Left ventricle myocardium superior (tissue), 1 donor: ENCODE data around the gene CACNA2D1. TPM values are rescaled to one million over a fixed set of nuclear protein-coding genes. Genes with fewer than 3 reads are reported as not detected.
"Not testable (repeated sequence)": the region's sequence is repeated elsewhere in the genome, so short reads cannot be mapped to it uniquely, and the experiment has no call there.

Source experiments
- ATAC-seq: fragments of 200-7000 bp; cut with Tn5 transposase; one replicate; pipeline ENCODE4 v1.9.1; 2020; ENCODE audit warnings: mild to moderate bottlenecking, moderate library complexity
- DNase-seq: peaks from one replicate; pipeline ENCODE4 v3.0.0-alpha.2; 2020
- intact Hi-C: fragments of 100-400 bp; cut with micrococcal nuclease; formaldehyde crosslinking; loops from one replicate; pipeline ENCODE4 v1.11.0; 2022
- total RNA-seq: library from RNA; stranded (reverse); fragmentation: NEBNext Ultra II Directional; extraction: Animal tissue kit (Norgen Biotek cat#: 25700); gene quantifications from one replicate; pipeline ENCODE4 v1.2.1, GENCODE V29; 2021
- donor health status: DM: no; HTN: yes; CAD: no; lungs with severe emphysema.

CACNA2D1 gene
- total RNA-seq, 1 donor from 2014 or later = 48.1 TPM

DNA sequence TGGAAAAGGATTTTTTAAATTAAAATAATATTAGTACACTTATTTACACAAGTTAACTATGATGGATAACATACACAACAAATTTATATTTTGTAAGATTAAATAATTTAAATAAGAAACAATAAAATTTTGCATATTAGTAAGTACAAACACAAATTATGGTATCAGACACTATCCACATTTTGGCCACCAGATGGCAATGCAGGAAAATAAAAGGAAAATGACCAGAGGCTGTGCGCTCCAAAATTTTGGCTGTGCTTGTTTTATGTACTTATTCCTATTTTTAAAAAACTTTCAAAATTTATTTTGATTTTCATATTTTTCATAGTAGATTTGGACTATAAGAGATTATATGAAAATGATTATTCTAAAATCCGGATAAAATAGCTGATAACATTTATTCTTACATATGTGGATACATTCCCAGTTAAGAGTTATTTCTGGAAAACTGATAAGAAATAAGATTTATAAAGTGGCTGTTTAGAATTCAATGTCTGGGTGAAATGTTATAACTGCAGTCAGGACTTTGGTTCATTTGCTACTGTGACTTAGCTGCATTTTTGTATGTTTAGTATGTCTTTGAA lies 399.0 kb downstream of the CACNA2D1 start:
- DNase-seq (no peak), ATAC-seq (peak; percentile 55)
- intact Hi-C loops = loop anchor here (5.0 to 10.0 kb wide), 2 partner anchors 528 to 560 kb away; no protein-coding TSS in a partner anchor

DNA sequence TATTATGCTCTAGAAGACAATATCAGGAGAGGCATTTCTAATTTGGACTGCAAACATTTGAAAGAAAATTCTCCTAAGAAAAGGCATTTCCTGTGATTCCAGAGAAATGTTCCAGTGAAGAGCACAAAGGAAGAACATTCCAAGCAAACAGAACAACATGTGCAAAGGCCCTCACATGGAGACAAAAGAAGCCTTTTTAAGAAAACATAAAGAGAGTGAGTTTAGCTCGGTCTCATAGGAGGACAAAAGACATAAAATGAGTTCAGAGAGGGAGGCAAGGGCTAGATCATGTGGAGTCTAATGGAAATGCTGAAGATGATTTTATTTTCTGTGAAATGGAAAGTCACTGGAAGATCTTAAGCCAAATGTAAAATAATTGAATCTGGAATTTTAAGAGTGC lies 404.0 kb downstream of the CACNA2D1 start:
- ATAC-seq = no peak
- DNase-seq = no peak
- intact Hi-C loops = loop anchor here (5.0 to 10.0 kb wide), 2 partner anchors 533 to 565 kb away; no protein-coding TSS in a partner anchor

DNA sequence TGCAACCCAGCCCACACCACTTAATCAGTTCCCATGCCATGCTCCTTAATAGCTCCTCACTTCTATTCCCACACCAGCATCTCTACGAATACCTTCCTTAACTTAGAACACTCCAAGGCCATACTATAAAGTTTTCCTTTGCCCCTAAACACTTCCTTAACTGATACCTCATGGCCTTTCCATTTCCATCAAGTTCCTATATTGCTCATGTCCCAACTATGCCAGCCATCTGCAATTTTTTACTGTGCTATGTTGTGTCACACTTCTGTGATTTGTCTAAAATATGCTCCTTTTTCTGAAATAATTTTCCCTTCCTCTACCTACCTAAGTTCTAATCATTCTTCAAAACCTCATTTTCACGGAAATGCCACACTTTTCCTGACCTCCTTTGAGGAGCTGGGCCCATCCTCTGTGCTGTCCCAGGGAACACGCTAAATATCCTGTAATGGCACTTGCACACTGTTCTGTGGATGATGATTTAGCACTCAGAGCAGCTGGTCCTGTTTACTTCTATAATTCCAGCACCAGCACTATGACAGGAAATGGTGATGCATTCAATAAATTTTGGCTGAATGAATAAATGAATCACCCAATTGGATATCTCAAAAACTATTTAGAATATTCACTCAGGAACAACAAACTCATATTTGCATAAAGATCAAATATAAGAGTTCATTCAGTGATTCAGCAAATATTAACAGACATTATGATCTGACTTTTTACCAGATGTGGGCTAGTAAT lies 407.3 kb downstream of the CACNA2D1 start:
- DNase-seq (no peak), ATAC-seq (no peak)
- intact Hi-C loops = no loop called here

DNA sequence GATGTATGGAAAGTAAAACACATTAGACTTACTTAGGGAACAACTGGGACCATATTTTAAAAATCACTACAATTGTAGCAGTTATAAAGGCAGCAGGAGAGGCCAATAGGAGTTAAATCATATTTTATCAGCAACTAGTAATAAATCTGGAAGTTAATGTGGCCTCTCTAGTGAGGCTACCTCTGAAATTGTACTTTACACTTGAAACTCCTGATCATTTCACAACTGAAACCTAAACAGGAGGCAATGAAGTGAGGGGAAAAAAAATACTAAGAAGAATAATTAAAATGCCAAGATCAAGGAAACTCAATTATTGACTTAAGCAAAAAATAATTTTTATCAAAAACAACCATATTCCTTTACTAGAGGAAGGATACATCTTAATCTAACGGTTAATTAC lies 408.1 kb downstream of the CACNA2D1 start:
- intact Hi-C loops = no loop called here
- DNase-seq (no peak), ATAC-seq (no peak)

DNA sequence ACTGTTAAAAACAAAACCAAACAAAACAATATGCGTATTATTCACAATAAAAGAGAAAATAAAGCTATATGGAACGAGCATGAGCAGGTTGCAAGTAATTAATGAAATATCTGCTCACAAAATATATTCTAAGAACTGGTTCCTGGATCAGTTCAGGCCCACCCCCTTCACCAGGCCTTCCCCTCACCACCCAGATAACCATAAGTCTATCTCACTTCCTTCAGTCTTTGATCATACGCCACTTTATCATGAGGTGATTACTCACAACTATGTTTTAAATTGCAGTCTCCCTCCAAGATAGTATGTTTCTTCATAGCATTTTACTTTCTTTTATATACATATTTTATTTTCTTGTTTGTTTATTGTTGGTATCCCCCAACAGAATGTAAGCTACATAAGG lies 410.7 kb downstream of the CACNA2D1 start:
- ATAC-seq (no peak), DNase-seq (no peak)
- intact Hi-C loops = no loop called here

DNA sequence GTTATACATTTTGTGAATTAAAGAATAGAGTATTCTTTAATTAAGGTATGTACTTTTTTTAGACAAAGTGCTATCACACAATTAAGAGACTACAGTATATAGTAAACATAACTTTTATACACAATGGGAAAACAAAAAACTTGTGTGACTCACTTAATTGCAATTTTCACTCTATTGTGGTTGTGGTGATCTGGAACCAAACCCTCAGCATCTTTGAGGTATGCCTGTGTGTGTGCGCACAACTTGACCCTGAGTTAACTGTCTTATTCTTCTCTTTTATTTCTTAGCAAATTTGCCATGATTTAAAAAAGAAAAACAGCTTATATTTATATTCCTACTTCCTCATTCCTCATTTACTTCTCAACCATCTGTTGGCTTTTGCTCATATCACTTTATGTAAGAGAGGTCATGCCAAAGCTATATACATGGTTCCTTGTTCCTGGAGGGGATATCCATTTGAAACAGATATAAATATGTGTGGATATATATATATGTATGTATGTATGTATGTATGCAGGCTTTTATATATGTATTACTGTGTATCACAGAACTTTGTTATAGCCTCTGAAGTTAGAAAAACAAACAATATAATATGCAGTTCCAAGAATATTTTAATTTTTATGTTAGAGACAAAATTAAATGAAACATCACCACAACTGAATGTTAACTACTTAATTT lies 414.2 kb downstream of the CACNA2D1 start:
- intact Hi-C loops = no loop called here
- ATAC-seq (no peak), DNase-seq (no peak)

DNA sequence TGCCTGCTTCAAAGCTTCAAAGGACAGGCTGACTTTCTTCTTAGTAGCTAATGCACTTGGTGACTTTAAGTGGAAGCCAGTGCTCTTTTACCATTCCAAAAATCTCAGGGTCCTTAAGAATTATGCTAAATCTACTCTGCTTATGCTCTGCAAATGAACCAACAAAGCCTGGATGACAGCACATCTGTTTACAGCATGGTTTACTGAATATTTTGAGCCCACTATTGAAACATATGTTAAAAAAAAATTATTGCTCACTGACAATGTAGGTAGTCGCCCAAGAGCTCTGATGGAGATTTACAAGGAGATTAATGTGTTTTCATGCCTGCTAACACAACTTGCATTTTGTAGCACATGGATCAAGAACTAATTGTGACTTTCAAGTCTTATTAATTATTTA lies 415.5 kb downstream of the CACNA2D1 start:
- DNase-seq (no peak), ATAC-seq (no peak)
- intact Hi-C loops = no loop called here

DNA sequence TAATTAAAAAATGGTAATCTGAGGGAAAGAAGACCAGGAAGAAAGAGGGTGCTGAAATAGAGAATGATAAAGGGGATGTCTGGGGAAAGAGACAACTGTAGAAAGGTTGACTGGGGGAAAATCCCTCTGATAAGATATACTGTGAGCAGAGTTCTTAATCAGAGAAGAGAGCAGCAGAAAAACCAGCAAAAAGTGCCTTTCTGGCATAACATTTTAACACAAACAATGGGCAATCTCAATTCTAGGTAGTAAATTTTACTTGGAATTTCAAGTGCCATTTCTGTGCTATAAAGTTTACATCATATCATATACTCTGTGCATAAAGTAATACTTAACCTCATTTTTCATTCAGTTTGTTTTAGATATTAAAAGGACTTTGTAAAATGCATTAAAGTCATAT lies 421.9 kb downstream of the CACNA2D1 start:
- intact Hi-C loops = no loop called here
- ATAC-seq = no peak
- DNase-seq = no peak

DNA sequence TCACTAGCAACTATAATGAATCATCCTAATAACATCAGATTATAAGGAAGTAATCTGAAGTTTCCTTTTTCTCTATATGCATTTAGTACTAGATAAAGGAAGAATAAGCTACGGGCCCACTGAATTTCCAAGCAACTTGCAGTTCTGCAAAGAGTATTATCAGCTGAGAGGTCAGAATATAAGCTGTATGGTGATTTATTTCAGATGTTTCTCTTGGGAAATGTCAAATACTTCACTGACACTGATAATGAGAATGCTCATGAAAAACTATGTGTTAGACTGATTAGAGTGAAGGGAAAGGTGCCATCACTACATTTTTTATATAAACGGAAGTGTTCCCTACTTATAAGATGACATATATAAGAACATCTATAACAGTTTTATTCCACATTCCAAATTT lies 422.5 kb downstream of the CACNA2D1 start:
- ATAC-seq (no peak), DNase-seq (no peak)
- intact Hi-C loops = no loop called here

DNA sequence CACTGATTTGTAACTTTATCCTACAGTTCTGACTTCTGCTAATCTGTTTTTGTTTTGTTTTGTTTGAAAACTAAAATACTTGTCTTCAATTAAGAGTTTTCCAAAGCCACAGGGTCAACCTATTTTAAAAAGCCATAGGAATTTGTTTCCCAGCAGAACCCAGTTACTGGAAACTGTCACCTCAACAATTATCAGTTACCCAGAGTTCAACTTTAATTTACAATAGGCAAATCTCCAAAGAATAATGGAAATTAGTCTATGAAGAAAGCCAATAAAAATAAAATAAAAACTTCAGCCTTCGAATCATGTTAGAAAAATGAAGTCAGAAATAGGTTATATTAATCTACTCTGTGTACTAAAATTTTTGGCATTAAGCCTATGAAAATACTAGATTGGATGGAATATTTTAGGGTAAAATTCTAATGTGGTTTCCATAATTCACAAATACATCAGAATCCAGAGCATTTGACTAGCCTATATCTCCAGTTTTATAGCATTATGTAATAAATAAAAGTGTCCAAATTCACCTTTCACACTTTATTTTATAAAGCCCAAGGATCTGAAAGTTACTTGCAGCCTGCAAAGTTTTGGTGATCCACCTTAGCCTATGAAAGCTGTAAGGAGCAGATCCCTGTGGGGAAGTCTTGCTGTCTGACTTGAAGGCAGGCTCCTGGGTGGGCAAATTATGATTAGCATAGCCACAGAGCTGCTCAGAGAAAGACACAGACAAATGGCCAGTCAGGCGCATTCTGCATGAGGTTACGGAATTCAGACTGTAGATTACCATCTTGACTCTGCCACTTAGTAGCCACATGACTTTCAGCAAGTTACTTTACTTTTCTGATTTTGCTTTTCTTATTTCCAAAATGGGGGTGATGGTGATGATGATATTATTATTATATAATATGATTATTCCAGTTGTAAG lies 423.8 kb downstream of the CACNA2D1 start:
- ATAC-seq = no peak
- intact Hi-C loops = loop anchor here (5.0 kb wide), 1 partner anchor 523 kb away; no protein-coding TSS in a partner anchor

DNA sequence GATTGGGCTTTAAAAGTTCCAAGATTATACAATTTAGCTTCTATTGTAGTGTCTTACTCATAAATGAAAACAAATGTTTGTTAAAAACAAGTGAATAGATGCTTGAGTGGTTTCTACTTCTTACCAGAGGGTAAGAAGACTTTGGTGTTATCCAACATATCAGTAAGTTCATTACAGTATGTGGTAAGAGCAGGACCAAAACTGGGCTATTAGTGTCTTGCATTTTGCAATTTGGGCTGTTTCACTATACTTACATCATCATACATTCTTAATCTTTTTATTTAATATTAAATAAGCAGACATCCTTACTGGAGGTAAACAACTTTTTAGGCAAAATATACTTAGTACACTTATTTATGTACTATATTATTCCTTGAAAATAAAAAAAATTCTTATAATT lies 425.4 kb downstream of the CACNA2D1 start:
- intact Hi-C loops = loop anchor here (5.0 kb wide), 1 partner anchor 521 kb away; no protein-coding TSS in a partner anchor
- DNase-seq (no peak), ATAC-seq (no peak)

More for the DNA sequence above, 423.8 kb downstream of the CACNA2D1 start:
- no peak for DNase-seq

DNA sequence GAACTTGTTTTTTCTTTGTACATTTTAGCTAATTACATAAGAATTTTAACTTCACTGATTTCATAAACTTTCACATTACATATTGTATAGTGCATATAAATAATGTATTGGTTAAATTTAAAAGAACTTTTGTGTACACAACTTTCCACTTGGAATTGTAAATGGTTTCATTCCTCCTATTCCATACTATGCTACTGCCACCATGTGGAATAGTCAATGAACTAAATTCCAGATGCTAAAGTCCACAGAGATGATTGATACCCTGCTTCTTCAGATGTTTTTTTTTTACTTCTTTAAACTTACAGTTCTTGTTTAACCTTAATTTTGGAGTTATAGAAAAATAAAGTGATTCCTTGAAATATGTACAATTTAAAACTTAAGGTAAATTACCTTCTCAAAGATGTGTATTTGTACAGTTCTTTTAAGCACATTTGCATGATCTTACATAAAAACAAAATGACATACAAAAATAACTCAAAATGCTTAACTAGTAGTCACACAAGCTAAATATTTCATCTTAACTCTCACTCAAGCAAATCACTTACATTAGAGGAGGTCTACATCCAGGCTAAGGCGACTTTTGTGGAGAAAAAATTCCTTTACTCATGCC lies 426.1 kb downstream of the CACNA2D1 start:
- intact Hi-C loops = loop anchor here (5.0 kb wide), 1 partner anchor 520 kb away; no protein-coding TSS in a partner anchor
- DNase-seq (no peak), ATAC-seq (no peak)

DNA sequence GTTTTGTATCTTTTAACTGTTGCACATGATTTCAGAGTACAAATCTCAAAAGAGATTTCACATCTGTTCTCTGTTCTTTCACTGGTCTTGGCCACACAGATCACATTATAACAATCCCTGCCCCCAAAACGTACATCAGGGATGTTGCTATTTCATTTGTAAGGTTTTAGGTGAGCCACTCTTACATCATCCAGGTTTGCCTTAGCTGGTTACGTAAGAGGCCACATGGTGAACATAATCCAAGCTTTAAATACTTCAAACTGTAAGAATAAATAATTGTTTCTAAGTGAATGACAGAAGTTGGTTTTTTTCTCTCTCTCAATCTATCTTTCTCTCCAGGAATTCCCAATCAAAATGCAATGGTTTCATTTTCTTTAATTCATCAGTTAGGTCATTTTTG lies 427.8 kb downstream of the CACNA2D1 start:
- intact Hi-C loops = loop anchor here (5.0 kb wide), 1 partner anchor 518 kb away; no protein-coding TSS in a partner anchor
- ATAC-seq = no peak
- DNase-seq = no peak

DNA sequence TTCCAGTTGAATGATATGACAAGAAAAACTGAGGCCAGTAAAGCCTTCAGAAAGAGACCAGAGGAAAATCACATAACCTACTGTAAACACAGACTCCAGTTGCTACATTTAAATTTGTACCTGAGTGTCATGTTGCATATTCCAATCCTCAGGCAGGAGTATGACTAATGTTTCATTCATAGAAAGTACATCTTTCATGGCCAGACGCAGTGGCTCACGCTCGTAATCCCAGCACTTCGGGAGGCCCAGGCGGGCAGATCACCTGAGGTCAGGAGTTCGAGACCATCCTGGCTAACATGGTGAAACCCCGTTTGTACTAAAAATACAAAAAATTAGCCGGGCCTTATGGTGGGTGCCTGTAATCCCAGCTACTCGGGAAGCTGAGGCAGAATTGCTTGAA lies 429.0 kb downstream of the CACNA2D1 start:
- ATAC-seq, DNase-seq, intact Hi-C loops: not testable (repeated sequence)

DNA sequence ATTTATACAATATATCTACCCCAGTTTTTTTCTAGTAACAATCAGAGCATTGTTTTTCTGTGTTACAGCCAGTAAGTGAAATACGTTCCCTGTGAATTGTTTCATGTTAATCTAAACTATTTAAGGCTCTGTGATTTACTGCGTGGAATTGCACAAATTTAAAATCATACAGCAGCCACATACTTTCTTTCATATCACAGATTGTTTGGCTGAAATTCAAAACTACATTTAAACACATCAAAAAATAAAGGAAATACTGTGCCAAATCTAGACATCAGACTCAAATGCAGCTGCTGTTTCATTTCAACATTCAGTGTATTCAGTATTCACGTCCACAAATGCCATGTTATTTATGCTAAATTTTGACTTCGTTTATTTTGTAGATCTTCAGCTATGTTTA lies 431.1 kb downstream of the CACNA2D1 start:
- intact Hi-C loops = no loop called here
- DNase-seq (no peak), ATAC-seq (no peak)

DNA sequence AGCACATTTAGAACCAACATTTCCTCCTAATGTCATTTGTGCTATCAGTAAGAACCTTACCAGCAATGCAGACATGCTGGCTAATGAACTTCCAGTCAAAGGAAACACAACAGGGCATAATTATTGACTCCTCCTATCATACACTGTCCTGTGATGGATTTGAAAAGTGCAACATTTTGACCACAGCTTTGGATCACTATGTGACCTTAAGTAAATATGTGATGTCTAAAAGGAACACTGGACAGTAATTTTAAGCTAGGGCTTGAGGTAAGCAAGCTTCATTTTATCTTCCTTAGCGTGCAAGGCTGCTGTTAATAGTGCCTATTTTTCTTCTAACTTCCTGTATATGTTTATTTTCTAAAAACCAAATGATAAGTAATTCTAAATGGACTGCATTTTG lies 433.2 kb downstream of the CACNA2D1 start:
- intact Hi-C loops = no loop called here
- DNase-seq (no peak), ATAC-seq (no peak)

DNA sequence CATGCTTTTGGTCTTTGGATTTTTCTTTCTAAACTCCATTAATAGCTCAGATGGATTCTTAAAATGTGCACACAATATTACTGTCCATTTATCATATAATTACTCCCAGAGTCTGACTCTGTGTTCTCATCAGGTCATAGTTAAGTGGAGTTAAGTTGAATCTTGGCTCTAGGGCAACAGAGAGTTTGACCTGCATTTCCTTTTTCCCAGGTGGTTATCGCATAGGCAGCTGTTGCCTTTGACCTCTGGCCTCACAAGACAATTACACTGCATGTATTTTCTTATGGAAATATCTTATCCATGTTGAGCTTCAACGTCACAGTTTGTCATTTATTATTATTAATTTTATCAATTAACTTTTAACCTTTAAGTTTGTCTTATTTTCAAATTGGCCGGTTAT lies 436.3 kb downstream of the CACNA2D1 start:
- intact Hi-C loops = no loop called here
- peak; percentile 49 for ATAC-seq

DNA sequence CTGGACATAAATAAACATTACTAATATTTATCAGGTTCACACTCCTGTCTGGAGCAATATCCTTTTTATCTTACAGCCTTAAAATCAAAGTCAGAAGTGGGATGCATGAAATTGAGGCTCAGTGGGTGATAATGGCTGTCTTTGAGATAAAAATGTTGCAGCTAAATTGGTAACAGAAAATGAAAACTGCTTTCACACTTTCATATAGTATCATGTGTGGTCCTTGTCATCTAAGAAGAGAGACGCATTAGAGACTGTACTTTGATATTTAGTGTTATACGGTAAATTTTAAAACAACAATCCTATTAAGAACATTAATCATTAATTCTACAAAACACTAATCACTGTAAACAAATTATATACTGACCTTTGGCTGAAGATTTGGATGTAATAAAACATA lies 438.5 kb downstream of the CACNA2D1 start:
- intact Hi-C loops = no loop called here

More for the DNA sequence above, 436.3 kb downstream of the CACNA2D1 start:
- DNase-seq = no peak

DNA sequence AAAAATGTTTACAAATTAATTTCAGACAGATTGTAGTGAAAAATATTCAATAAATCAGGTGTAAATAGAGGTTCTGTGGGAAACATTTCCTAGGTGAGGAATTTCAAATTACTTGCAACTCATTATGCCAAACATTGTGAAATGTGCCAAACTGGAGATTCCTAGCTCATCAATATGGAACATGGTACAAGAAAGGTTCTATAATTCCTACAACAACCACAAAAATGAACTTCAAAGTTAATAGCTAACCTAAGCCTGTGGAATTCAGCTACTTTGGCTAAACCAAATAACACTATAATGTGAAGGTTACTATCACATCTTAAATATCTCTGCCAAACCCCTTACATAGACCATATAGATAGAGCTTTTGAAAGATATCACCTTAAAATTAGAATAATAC lies 450.4 kb downstream of the CACNA2D1 start:
- ATAC-seq = no peak

More for the DNA sequence above, 438.5 kb downstream of the CACNA2D1 start:
- DNase-seq (no peak), ATAC-seq (no peak)

More for the DNA sequence above, 450.4 kb downstream of the CACNA2D1 start:
- no peak for DNase-seq
- intact Hi-C loops = no loop called here
